MM.1S (cell line): Measurements from ENCODE around the gene MTHFD2.

ENCODE experiments used
- DNase-seq: peaks from one replicate; pipeline ENCODE4 v3.0.0-alpha.2; 2015
- H2AFZ ChIP-seq: fragments of 300-600 bp; sonication (generic); 2 replicates; pipeline ENCODE4 v1.6.0; 2016; ENCODE audit warnings: antibody characterized with exemption, low read length
- H3F3A ChIP-seq: fragments of 300-600 bp; sonication (generic); 2 replicates; pipeline ENCODE4 v1.6.1; 2016; ENCODE audit warnings: mild to moderate bottlenecking, antibody characterized with exemption, low read length, moderate library complexity, mixed read lengths; ENCODE audit not compliant: insufficient read depth
- H3K27ac ChIP-seq: fragments of 300-600 bp; sonication (generic); 2 replicates; pipeline ENCODE4 v1.5.1; 2016; ENCODE audit warnings: mild to moderate bottlenecking, low read length
- H3K27me3 ChIP-seq: fragments of 300-600 bp; sonication (generic); replicated peaks from 2 replicates; pipeline ENCODE4 v1.6.0; 2016; ENCODE audit warnings: low read length; ENCODE audit not compliant: insufficient read depth
- H3K36me3 ChIP-seq: fragments of 300-600 bp; sonication (generic); replicated peaks from 2 replicates; pipeline ENCODE4 v1.6.1; 2016; ENCODE audit warnings: mild to moderate bottlenecking, low read length, mixed read lengths; ENCODE audit not compliant: insufficient read depth
- H3K4me1 ChIP-seq: fragments of 300-600 bp; sonication (generic); 2 replicates; pipeline ENCODE4 v1.6.1; 2016; ENCODE audit warnings: low read length, mixed read lengths
- H3K4me2 ChIP-seq: fragments of 300-600 bp; sonication (generic); 2 replicates; pipeline ENCODE4 v1.6.0; 2016; ENCODE audit warnings: low read depth, low read length
- H3K4me3 ChIP-seq: fragments of 300-600 bp; sonication (generic); 2 replicates; pipeline ENCODE4 v1.5.1; 2016; ENCODE audit warnings: low read length, mixed read lengths
- H3K79me2 ChIP-seq: fragments of 300-600 bp; sonication (generic); 2 replicates; pipeline ENCODE4 v1.6.1; 2016; ENCODE audit warnings: mixed run types, low read length, mixed read lengths
- H3K9ac ChIP-seq: fragments of 300-600 bp; sonication (generic); 2 replicates; pipeline ENCODE4 v1.6.1; 2016; ENCODE audit warnings: low read length, mixed read lengths
- H3K9me2 ChIP-seq: fragments of 300-600 bp; sonication (generic); replicated peaks from 2 replicates; pipeline ENCODE4 v1.6.1; 2016; ENCODE audit warnings: mild to moderate bottlenecking, low read length, mixed read lengths; ENCODE audit not compliant: insufficient read depth
- H3K9me3 ChIP-seq: fragments of 300-600 bp; sonication (generic); replicated peaks from 2 replicates; pipeline ENCODE4 v1.6.1; 2016; ENCODE audit warnings: mild to moderate bottlenecking, low read length, mixed read lengths; ENCODE audit not compliant: insufficient read depth
- H4K20me1 ChIP-seq: fragments of 300-600 bp; sonication (generic); 2 replicates; pipeline ENCODE4 v1.6.1; 2016; ENCODE audit warnings: mild to moderate bottlenecking, low read length, moderate library complexity, mixed read lengths; ENCODE audit not compliant: insufficient read depth
- EZH2 ChIP-seq: fragments of 300-600 bp; sonication (generic); optimal IDR thresholded peaks from 2 replicates; pipeline ENCODE3; 2017; ENCODE audit warnings: low read depth, mild to moderate bottlenecking, antibody characterized with exemption, low read length, mixed read lengths
- EZH2phosphoT487 ChIP-seq: fragments of 300-600 bp; sonication (generic); IDR thresholded peaks from 2 replicates; pipeline ENCODE4 v1.6.1; 2018; ENCODE audit warnings: antibody characterized with exemption, low read length
- TF ChIP-seq, protein P1 (sequence below): fragments of 300-600 bp; sonication (generic); IDR thresholded peaks from 2 replicates; pipeline ENCODE4 v1.5.1; 2016; ENCODE audit warnings: antibody characterized with exemption, low read length, mixed read lengths

MTHFD2 gene

DNA sequence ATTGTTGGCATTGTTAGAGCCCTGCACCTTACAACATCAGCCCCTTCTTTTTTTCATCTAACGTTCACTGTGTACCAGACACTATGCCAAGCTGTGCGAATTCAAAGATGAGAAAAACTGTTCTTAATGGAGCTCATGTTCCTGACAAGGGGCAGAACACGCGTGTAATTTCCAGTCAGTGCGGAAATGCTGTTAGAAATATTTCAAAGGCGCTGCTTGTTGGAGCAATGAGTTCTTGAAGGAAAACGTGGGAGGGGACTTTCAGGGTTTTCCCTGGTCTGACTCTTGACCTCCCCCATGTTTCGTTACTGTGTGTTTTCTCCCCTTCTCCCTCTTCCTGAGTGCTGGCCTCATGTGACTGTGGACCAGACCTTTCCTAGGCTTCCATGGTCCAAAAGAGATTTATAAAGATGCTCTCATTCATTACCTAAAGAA is 1.5 kb downstream of the MTHFD2 start:
- peak overlapping the region; percentile 98; the same call in 1 of the 2 replicates for H3K27ac ChIP-seq
- H3K4me2 ChIP-seq = peak overlapping the region; percentile 88
- H3K36me3 ChIP-seq = no peaks in the 10 kb centered on the region; the same call in 1 of the 2 replicates
- peak overlapping the region; percentile 98 for H3K4me3 ChIP-seq
- peaks cover 25% of the 10 kb centered on the region for H3F3A ChIP-seq
- H3K4me1 ChIP-seq = peaks cover 31% of the 10 kb centered on the region
- no peaks in the 10 kb centered on the region for H3K27me3 ChIP-seq
- H3K9me2 ChIP-seq = no peaks in the 10 kb centered on the region
- H3K9ac ChIP-seq = peak overlapping the region; percentile 100
- TF ChIP-seq EZH2phosphoT487 (no peak), EZH2 (no peak)
- TF ChIP-seq, protein P1, sequence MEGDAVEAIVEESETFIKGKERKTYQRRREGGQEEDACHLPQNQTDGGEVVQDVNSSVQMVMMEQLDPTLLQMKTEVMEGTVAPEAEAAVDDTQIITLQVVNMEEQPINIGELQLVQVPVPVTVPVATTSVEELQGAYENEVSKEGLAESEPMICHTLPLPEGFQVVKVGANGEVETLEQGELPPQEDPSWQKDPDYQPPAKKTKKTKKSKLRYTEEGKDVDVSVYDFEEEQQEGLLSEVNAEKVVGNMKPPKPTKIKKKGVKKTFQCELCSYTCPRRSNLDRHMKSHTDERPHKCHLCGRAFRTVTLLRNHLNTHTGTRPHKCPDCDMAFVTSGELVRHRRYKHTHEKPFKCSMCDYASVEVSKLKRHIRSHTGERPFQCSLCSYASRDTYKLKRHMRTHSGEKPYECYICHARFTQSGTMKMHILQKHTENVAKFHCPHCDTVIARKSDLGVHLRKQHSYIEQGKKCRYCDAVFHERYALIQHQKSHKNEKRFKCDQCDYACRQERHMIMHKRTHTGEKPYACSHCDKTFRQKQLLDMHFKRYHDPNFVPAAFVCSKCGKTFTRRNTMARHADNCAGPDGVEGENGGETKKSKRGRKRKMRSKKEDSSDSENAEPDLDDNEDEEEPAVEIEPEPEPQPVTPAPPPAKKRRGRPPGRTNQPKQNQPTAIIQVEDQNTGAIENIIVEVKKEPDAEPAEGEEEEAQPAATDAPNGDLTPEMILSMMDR = no peak
- peaks cover 8% of the 10 kb centered on the region; the same call in 1 of the 2 replicates for H4K20me1 ChIP-seq
- peaks cover 65% of the 10 kb centered on the region for H3K79me2 ChIP-seq
- H3K9me3 ChIP-seq = no peaks in the 10 kb centered on the region
- no peak for DNase-seq
- no peak overlapping the region for H2AFZ ChIP-seq

DNA sequence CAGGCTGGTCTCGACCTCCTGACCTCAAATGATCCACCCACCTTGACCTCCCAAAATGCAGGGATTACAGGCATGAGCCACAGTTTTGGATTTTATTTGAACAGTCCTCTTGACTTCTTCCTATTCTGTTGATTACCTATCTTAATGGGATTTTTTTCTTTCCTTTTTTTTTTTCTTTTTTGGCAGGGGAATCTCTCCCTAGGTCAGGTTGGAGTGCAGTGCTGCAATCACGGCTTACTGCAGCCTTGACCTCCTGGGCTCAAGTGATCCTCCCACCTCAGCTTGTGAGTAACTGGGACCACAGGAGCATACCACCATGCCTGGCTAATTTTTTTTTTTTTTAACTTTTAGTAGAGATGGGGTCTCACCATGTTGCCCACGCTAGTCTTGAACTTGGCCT is 2.8 kb downstream of the MTHFD2 start:
- Histone ChIP-seq H3K9me3 (no peaks in the 10 kb centered on the region), H3K27me3 (no peaks in the 10 kb centered on the region), H3K4me2 (peak overlapping the region; percentile 34; the same call in 1 of the 2 replicates), H3K4me1 (peaks cover 42% of the 10 kb centered on the region), H3K4me3 (no peak overlapping the region), H3F3A (peaks cover 38% of the 10 kb centered on the region), H3K27ac (no peak overlapping the region), H3K79me2 (peaks cover 70% of the 10 kb centered on the region), H3K36me3 (no peaks in the 10 kb centered on the region; the same call in 1 of the 2 replicates), H2AFZ (no peak overlapping the region), H4K20me1 (peaks cover 8% of the 10 kb centered on the region; the same call in 1 of the 2 replicates), H3K9ac (no peak overlapping the region), H3K9me2 (no peaks in the 10 kb centered on the region)
- TF ChIP-seq EZH2phosphoT487 = no peak
- no peak for TF ChIP-seq EZH2
- TF ChIP-seq, protein P1 = no peak
- DNase-seq = no peak

DNA sequence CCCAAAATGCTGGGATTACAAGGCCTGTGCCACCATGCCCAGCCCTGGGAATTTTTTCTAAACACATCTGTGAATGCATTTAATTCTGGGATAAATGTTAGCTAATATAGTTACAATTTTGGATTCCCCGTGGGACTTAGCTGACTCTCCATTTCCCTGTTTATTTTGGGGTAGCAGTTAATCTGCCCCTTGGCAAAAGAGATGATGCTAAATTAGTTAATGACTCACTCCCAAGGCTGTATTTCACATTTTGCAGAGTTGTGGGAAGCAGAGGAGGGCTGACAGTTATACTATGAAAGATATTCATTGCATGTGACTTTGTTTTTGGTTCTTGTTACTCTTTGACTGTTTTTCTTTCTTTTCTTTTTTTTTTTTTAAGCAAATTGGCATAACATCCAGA is 3.2 kb downstream of the MTHFD2 start:
- H4K20me1 ChIP-seq = peaks cover 8% of the 10 kb centered on the region; the same call in 1 of the 2 replicates
- no peak for TF ChIP-seq EZH2
- TF ChIP-seq, protein P1 = no peak
- no peak for TF ChIP-seq EZH2phosphoT487
- H3K4me2 ChIP-seq = peak overlapping the region; percentile 34; the same call in 1 of the 2 replicates
- H3K36me3 ChIP-seq = no peaks in the 10 kb centered on the region; the same call in 1 of the 2 replicates
- H3K79me2 ChIP-seq = peaks cover 71% of the 10 kb centered on the region
- peaks cover 42% of the 10 kb centered on the region for H3F3A ChIP-seq
- peaks cover 46% of the 10 kb centered on the region for H3K4me1 ChIP-seq
- no peak for DNase-seq
- no peaks in the 10 kb centered on the region for H3K9me2 ChIP-seq
- H3K9ac ChIP-seq = no peak overlapping the region
- no peak overlapping the region for H3K4me3 ChIP-seq
- H3K27ac ChIP-seq = no peak overlapping the region
- no peak overlapping the region for H2AFZ ChIP-seq
- H3K9me3 ChIP-seq = no peaks in the 10 kb centered on the region
- no peaks in the 10 kb centered on the region for H3K27me3 ChIP-seq
